ENCODE results near the gene CORO7.

CORO7 gene

DNA sequence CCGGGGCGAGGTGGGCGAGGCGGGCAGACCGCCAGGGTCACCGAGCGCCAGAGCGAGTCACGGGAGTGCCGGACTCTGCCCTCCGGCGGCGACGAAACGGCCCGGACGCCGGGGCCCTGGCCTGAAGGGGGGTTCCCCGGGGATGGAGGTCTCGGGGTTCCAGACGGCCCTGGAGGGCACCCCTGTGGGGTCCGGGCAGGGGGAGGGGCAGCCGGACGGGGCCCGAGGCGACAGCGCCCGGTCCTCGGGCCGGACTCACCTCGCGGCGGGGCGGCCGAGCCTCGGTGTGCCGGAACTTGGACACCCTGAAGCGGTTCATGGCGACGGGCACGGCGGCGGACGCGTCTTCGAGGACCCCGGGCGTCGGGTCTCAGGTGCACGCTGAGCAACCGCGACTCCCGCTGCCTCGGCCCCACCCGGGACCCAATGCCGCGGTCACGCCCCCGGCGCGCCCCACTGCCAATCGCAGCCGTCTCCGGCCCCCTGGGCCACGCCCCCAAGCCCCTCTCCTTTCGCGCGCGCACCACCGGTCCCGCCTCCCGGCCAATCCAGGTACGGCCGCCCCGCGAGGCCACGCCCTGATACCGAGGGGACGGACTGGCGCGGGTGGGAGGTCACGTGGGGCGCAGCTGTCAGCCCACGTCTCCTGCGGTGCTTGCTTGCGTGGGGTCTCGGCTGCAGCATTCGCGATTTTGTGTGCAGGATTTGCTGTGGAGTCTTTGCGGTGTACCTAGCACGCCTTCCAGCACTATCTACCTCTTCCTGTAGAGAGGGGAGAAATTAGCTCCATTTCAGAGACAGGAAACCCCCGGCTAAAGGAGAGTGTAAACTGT, at the start of gene CORO7:
TSS of gene CORO7 (minus strand) at position 397 of the 833 bp plus-strand sequence. CDS start at position 319, 78 bp downstream.
- in situ Hi-C loops (cut with HindIII; ENCODE audit: low sequenced_read_pairs) = no loop called here

- in situ Hi-C loops (cut with HindIII; ENCODE audit: low sequenced_read_pairs) = no loop called here
Measured at GRCh38 chr16:4463522-4464163, 47.2 kb upstream of the CORO7 start.

GRCh38 chr16:4461250-4462085, 45.1 kb upstream of the CORO7 start:
- in situ Hi-C loops (cut with HindIII; ENCODE audit: low sequenced_read_pairs) = no loop called here

DNA sequence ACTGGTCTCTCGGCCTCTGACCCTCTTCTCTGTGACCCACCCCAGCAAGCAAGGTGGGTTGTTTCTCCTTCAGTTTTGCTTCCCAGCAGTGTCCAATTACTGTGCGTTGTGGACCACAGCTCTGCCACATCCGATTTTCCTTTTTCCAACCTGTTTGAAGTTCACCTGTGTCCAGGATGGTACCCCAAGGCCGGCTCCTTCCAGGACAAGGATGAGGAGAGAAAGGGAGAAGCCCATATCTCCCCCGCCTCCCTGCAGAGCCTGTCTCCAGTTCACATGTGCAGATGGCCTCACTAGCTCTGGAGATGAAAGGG, 44.5 kb upstream of the CORO7 start:
- in situ Hi-C loops (cut with HindIII; ENCODE audit: low sequenced_read_pairs) = no loop called here

DNA sequence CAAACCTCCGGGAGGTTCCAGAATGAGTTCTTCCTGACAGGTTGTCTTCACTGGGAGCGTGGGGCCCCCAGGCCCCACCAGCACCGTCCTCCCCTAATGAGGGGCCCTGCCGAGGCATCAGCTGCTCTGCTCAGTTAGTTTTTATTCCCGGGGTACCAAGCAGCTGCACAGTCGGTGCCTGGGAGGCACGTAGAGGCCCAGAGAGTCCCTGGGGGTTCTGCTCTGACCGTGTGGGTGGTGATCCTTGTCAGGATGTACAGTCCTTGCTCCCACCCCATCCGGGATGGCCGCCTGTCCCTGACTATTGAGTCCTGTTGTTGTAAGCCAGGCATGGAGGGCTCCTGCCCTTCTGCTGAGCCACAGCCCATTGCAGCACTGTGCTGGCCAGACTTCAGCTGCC, 39.6 kb upstream of the CORO7 start:
- in situ Hi-C loops (cut with HindIII; ENCODE audit: low sequenced_read_pairs) = no loop called here

- in situ Hi-C loops (cut with HindIII; ENCODE audit: low sequenced_read_pairs) = no loop called here
Measured at GRCh38 chr16:4455081-4455480, 38.7 kb upstream of the CORO7 start.

- in situ Hi-C loops (cut with HindIII; ENCODE audit: low sequenced_read_pairs) = no loop called here
Measured at GRCh38 chr16:4454623-4455022, 38.2 kb upstream of the CORO7 start.

DNA sequence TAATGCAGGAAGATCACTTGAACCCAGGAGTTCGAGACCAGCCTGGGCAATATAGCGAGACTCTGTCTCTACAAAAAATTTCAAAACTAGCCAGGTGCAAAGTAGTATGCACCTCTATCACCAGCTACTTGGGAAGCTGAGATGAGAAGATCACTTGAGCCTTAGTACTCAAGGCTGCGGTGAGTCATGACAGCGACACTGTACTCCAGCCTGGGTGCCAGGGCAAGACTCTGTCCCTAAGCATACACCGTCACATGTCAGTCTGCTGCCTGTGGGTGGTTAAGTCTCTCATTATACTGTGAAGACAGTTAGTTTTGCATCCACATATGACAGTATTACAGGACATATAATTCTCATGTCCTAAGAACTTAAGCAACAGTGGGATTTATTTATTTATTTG, 36.3 kb upstream of the CORO7 start:
- in situ Hi-C loops (cut with HindIII; ENCODE audit: low sequenced_read_pairs) = no loop called here

- in situ Hi-C loops (cut with HindIII; ENCODE audit: low sequenced_read_pairs) = no loop called here
Measured at GRCh38 chr16:4450931-4451519, 34.6 kb upstream of the CORO7 start.

GRCh38 chr16:4450430-4450829, 34.0 kb upstream of the CORO7 start:
- in situ Hi-C loops (cut with HindIII; ENCODE audit: low sequenced_read_pairs) = no loop called here

GRCh38 chr16:4443986-4444385, 27.6 kb upstream of the CORO7 start:
- in situ Hi-C loops (cut with HindIII; ENCODE audit: low sequenced_read_pairs) = loop anchor here (10.0 kb wide), 1 partner anchor 99 kb away; no protein-coding TSS in a partner anchor

GRCh38 chr16:4443271-4443670, 26.9 kb upstream of the CORO7 start:
- in situ Hi-C loops (cut with HindIII; ENCODE audit: low sequenced_read_pairs) = loop anchor here (10.0 kb wide), 1 partner anchor 98 kb away; no protein-coding TSS in a partner anchor

DNA sequence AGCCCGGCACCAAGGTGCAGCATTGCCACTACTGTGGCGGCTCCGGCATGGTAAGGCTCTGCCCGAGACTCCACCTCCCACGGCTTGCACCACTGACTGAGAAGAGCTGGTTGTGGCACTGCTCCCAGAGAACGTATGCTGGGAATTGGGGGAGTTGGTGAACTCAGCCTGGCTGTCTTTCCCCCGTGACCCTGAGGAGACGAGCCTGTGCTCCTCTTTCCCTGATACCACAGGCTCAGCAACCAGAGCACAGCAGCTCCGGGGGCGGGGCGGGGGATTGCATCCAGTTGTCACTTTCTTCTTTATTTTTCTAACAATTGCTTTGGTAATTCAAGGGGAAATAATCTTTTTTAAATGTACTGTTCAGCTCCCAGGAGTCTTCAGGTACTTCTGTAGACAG, 26.0 kb upstream of the CORO7 start:
- in situ Hi-C loops (cut with HindIII; ENCODE audit: low sequenced_read_pairs) = loop anchor here (10.0 kb wide), 1 partner anchor 98 kb away; no protein-coding TSS in a partner anchor

GRCh38 chr16:4437366-4437765, 21.0 kb upstream of the CORO7 start:
- in situ Hi-C loops (cut with HindIII; ENCODE audit: low sequenced_read_pairs) = no loop called here

DNA sequence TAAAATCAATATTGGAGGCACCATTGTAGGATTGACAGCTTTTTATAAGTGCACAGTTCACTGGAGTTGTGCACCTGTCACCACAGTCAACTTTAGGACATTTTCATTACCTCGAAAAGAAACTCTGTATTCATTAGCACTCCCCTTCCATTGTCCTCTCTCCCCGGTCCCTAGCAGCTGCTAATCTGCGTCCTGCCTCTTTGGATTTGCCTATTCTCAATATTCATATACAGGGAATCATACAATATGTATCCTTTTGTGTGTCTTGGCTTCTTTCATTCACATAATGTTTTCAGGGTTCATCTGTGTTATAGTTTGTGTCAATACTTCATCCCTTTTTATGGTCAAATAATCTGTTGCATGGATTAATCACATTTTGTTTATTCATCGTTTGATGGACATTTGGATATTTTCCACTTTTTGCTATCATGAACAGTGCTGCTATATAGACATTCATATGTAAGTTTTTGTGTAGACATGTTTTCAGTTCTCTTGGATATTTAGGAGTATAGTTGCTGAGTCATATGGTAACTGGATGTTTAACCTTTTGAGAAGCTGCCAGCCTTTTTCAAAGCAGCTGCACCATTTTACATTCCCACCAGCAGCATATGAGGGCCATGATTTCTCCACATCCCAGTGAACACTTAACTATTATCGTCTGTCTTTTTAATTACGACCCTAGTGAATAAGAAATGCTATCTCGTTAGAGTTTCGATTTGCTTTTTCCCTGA, 19.1 kb upstream of the CORO7 start:
- in situ Hi-C loops (cut with HindIII; ENCODE audit: low sequenced_read_pairs) = no loop called here

DNA sequence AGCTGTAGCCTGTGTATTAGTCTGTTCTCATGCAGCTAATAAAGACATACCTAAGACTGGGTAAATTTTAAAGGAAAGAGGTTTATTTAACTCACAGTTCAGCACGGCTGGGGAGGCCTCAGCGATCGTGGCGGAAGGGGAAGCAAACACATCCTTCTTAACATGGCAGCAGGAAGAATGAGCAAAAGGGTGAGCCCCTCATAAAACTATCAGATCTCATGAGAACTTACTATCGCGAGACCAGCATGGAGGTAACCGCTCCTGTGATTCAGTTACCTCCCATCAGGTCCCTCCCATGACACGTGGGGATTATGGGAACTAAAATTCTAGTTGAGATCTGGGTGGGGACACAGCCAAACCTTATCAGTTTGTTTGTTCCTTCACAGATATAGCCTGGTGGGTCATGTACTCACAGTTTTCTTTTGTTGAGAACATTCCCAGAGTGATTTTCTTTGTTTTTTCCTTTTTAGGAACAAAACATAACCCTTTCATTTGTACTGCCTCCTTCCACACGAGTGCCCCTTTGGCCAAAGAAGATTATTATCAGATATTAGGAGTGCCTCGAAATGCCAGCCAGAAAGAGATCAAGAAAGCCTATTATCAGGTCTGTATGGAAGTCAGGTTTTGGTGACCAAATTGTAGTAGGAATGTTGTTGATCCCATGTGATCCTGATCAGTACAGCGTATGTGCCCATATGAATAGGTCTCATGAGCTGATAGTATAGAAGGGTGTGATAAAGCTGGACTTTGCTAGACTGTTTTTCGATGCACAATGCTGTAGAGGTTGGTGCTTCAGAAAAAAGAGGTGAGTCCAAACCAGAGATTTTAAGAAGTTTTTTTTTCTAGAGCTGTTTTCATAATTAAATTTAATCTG, 17.8 kb upstream of the CORO7 start:
- in situ Hi-C loops (cut with HindIII; ENCODE audit: low sequenced_read_pairs) = no loop called here

- in situ Hi-C loops (cut with HindIII; ENCODE audit: low sequenced_read_pairs) = no loop called here
Measured at GRCh38 chr16:4433228-4433627, 16.8 kb upstream of the CORO7 start.

- in situ Hi-C loops (cut with HindIII; ENCODE audit: low sequenced_read_pairs) = no loop called here
Measured at GRCh38 chr16:4431023-4431422, 14.6 kb upstream of the CORO7 start.

GRCh38 chr16:4428500-4428899, 12.1 kb upstream of the CORO7 start:
- in situ Hi-C loops (cut with HindIII; ENCODE audit: low sequenced_read_pairs) = no loop called here

Measured in endothelial cell of hepatic sinusoid (primary cell).